Posterior cingulate gyrus (tissue), 11 donors: ENCODE results near the gene GTSE1.

Source experiments
- DNase-seq, 10 donors: peaks; one replicate each; pipeline versions ENCODE4 v3.0.0 to v3.0.0-alpha.2; 2020 to 2021; ENCODE audit warnings: mixed read lengths in 3 of 10
- intact Hi-C: fragments of 100-400 bp; cut with DNase I; formaldehyde crosslinking; loops from one replicate; pipeline ENCODE4 v1.15.1; 2023

GTSE1 gene

DNA sequence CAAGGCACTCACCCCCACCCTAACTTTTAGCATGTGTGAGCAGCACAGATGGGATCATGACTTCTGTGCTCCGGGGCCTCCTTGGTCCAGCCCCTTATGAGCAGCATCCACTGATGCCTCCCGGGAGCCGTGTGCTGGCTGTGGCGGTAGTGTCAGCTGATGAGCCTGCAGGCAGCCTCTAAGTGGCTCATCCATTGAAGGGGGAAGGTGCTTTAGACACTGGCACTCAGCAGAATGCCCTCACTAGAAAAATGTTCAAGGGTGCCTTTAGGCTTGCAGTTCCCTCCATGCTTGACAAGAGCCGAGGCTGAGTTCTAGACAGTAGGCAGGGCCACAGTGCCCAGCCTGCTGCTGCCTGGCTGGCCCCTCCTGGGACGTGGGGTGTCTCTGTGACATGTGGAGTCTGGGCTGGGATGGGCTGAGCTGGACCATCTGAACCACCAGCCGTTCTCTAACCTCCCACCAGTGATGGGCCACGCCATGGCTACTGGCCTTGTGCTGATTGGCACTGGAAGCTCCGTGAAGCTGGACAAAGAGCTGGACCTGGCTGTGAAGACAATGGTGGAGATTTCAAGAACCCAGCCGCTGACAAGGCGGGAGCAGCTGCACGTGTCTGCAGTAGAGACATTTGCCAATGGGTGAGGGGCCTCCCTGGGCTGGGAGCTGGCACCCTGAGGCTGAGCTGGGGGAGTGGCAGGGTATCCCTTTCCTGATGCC, 23.1 kb upstream of the GTSE1 start:
- peak in 2 of 10 donors; percentile 50 to 55 for DNase-seq
- intact Hi-C loops: no loop called here

GRCh38 chr22:46274381-46274780, 22.3 kb upstream of the GTSE1 start:
- DNase-seq: peak in 2 of 10 donors; percentile 33 to 39

DNA sequence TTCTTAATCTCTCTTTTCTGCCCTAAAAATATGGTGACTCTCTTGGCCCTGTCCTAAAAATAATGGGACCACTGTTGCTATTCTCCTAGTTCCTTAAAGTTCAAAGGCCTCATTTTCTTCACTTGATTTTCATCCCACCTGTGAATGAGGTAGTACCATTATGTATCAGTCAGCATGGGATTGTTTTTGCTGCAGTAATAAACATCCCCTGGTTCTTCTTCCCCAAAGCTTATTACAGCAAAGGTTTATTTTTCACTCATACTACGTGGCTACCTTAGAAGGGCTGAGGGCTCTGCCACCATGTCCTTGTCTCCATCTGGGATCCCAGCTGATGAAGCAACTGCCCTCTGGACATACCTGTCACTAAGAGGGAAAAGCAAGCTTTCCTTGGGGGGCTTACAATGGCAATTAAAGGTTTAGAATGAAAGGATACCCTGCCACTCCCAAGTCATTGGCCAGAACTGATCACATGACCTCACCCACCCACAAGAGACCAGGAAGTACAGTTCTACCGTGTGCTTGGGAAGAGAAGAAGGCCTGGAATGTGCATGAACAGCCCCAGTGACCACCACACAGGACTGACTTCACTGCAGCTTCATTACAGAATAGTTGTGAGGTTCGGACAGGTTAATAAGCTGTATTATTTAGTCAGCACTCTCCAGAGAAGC, 21.1 kb upstream of the GTSE1 start:
- intact Hi-C loops: no loop called here

More at GRCh38 chr22:46274381-46274780, 22.3 kb upstream of the GTSE1 start:
- intact Hi-C loops: no loop called here

DNA sequence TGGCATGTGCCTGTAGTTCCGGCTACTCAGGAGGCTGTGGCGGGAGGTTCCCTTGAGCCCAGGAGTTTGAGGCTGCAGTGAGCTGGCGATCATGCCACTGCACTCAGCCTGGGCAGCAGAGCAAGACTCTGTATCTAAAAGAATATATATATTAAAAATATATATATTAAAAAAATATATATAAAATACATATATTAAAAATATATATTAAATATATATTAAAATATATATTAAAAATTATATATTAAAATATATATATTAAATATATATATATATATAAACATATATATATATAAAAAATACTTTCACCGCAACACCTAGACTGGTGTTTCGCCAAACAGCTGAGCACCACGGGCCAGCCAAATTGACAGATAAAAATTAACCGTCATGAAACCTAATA, 20.1 kb upstream of the GTSE1 start:
- peak in 1 of 10 donors; percentile 35 for DNase-seq
- intact Hi-C loops: no loop called here

More for the DNA sequence above, 21.1 kb upstream of the GTSE1 start:
- no peak for DNase-seq

GRCh38 chr22:46278656-46279645, 17.7 kb upstream of the GTSE1 start:
- intact Hi-C loops: no loop called here
- peak in 3 of 10 donors; percentile 57 to 71 (median 70) for DNase-seq

- DNase-seq: peak in 3 of 10 donors; percentile 60 to 80 (median 69)
- intact Hi-C loops: no loop called here
These were observed 16.4 kb upstream of the GTSE1 start for GRCh38 chr22:46280063-46280817.

DNA sequence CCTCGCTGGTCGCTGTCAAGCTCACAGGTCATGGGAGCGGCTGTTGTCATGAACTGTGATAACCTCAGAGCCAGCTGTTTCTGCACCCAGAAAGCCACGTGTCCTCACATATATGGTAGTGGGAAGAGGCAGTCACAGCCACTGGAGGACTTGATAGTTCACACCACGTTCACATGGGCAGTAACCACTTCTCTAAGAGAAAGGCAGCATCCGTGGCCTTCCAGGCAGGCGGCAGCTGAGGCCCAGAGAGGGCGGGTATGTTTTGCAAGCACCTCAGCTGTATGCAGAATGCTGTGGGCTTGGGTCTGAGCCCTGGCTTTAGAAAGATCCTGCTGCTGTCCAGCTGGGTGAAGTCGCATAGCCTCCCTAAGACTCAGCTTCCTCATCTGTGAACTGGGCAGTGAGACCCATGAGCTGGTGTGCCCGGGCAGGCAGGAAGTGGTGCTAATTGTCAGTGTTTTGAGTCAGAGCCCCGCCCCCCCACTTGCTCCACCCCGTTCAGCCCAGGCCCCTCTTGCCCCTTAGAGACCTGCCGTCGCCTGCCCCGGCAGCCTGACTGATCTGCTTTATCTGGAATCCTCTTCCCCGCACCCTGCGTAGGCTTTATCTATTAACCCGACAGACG, 15.6 kb upstream of the GTSE1 start:
- intact Hi-C loops: no loop called here
- peak in 6 of 10 donors; percentile 28 to 87 (median 51) for DNase-seq

- DNase-seq: peak in 3 of 10 donors; percentile 25 to 75 (median 54)
These were observed 14.6 kb upstream of the GTSE1 start for GRCh38 chr22:46281866-46282678.

DNA sequence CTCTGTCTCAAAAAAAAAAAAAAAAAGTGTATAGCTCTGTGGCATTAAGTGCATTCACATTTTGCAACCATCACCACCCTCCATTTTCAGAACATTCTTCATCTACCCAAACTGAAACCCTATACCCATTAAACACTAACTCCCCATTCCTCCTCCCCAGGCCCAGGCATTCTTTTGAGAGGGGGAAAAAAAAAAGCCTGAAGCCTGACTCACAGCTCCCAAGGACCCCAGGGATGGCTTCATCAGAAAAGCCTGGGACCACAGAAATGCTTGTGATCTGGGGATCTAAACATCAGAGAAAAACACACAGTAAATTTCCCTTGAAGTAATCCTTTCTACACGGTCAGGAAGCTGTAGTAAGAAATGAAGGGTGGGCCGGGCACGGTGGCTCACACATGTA, 10.7 kb upstream of the GTSE1 start:
- DNase-seq: peak in 1 of 10 donors; percentile 55
- intact Hi-C loops: no loop called here

More at GRCh38 chr22:46281866-46282678, 14.6 kb upstream of the GTSE1 start:
- intact Hi-C loops: no loop called here

DNA sequence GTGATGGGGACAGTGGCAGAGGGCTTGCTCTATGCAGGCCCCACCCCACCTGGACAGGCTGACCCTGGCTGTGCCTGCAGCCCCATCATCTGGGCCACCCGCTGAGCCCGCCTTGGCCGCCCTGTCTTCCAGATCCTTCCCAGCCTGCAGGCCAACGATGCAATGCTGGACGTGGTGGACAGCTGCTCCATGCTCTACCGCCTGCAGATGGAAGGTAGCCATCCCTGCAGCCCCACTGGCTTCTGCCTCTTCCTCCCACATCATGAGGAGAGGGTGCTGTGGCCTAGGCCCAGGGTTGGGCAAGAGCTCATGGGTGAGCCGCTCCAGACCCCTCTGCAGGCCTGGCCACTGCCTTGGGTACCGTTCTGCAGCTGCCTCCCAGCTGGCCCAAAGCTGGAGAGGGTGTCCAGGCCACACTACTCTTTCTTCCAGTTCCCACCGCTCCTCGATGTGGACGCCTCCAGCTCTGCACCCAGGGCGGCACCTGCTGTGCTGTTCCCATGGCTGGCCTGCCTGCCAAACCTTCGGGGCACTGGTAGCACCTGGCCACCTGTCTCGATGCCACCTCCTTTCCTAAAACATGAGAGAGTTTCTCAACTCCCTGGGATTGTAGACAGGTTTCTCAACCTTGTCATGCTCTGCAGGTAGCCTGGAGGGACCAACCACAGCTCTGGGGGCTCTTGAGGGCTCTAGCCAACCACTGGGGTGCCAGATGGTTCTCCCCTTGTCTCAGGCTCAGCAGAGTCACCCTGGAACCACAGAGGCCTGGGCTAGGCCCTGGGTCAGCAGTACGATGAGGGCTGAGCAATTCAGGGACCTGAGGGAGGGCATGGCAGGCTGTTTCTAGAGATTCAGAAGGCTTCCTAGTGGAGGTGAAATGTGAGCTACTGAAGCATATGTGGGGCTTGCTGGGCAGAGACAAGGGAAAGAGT, 9.5 kb upstream of the GTSE1 start:
- intact Hi-C loops: no loop called here
- DNase-seq: peak in 3 of 10 donors; percentile 9 to 73 (median 72)

- peak in 3 of 10 donors; percentile 63 to 75 (median 72) for DNase-seq
- intact Hi-C loops: no loop called here
These were observed 8.6 kb upstream of the GTSE1 start for GRCh38 chr22:46287873-46288751.

- DNase-seq: peak in 1 of 10 donors; percentile 52
- intact Hi-C loops: no loop called here
These were observed 7.8 kb upstream of the GTSE1 start for GRCh38 chr22:46288846-46289243.

- DNase-seq: peak in 3 of 10 donors; percentile 30 to 78 (median 75)
- intact Hi-C loops: no loop called here
These were observed 7.3 kb upstream of the GTSE1 start for GRCh38 chr22:46289244-46289891.

DNA sequence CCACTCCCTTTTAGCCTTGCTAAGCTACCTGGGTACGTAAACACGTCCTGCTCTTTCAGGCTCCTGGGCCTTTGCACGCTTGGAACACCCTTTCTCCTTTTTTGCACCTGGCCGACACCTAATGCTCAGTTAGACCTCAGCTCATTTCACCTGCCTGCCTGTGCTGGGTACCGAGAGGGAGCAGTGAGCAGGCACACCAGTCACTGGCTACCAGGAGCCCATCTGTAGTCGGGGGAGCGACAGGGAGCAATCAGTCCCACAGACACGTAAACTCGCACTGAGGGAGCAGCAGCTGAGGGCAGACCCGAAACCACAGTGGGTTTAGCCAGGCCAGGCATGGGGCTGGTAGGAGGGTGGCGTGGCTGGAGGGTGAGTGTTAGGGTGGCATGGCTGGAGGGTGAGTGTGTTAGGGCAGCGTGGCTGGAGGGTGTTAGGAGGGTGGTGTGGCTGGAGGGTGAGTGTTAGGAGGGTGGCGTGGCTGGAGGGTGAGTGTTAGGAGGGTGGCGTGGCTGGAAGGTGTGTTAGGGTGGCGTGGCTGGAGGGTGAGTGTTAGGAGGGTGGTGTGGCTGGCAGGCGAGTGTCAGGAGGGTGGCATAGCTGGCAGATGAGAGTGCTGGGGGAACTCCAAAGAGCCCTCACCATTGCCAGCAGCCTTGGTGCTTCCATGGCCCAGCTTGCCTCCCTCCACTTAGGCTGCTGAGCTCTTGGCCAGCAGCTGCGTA, 6.4 kb upstream of the GTSE1 start:
- intact Hi-C loops: no loop called here
- peak in 3 of 10 donors; percentile 22 to 49 (median 42) for DNase-seq
